RWPE2 (cell line): Measurements from ENCODE around the gene LIMS2.

Source experiments
- ATAC-seq: fragments of 200-7000 bp; cut with Tn5 transposase; 3 replicates; pipeline ENCODE4 v1.9.1; 2021; ENCODE audit warnings: low read depth
- DNase-seq: peaks from one replicate; pipeline ENCODE4 v3.0.0-alpha.2; 2020; ENCODE audit warnings: low spot score
- H3K27ac ChIP-seq: fragments of 450-650 bp; 2 replicates; pipeline ENCODE4 v1.5.1; 2017; ENCODE audit warnings: mild to moderate bottlenecking; ENCODE audit not compliant: poor library complexity, severe bottlenecking
- H3K27me3 ChIP-seq: fragments of 250-450 bp; sonication (Bioruptor Pico); 2 replicates; pipeline ENCODE4 v1.5.1; 2021; ENCODE audit warnings: mild to moderate bottlenecking, moderate library complexity; ENCODE audit not compliant: insufficient read depth, poor library complexity, severe bottlenecking
- H3K36me3 ChIP-seq: fragments of 250-450 bp; sonication (Bioruptor Pico); 2 replicates; pipeline ENCODE4 v1.5.1; 2020; ENCODE audit warnings: low read depth, mild to moderate bottlenecking, moderate library complexity
- H3K4me1 ChIP-seq: fragments of 250-450 bp; sonication (Bioruptor Pico); 2 replicates; pipeline ENCODE4 v1.5.1; 2021; ENCODE audit warnings: mild to moderate bottlenecking, moderate library complexity; ENCODE audit not compliant: insufficient read depth, poor library complexity, severe bottlenecking
- H3K4me3 ChIP-seq: fragments of 250-450 bp; sonication (Bioruptor Pico); 2 replicates; pipeline ENCODE4 v1.5.1; 2021; ENCODE audit warnings: mild to moderate bottlenecking, moderate library complexity; ENCODE audit not compliant: severe bottlenecking
- H3K9me3 ChIP-seq: fragments of 250-450 bp; sonication (Bioruptor Pico); 2 replicates; pipeline ENCODE4 v1.5.1; 2021; ENCODE audit warnings: mild to moderate bottlenecking, moderate library complexity; ENCODE audit not compliant: severe bottlenecking
- TF ChIP-seq, protein P1 (sequence below): fragments of 450-650 bp; IDR thresholded peaks from one replicate; pipeline ENCODE4 v1.5.1; 2017; ENCODE audit warnings: mild to moderate bottlenecking, moderate library complexity; ENCODE audit not compliant: poor library complexity, severe bottlenecking

The LIMS2 gene

DNA sequence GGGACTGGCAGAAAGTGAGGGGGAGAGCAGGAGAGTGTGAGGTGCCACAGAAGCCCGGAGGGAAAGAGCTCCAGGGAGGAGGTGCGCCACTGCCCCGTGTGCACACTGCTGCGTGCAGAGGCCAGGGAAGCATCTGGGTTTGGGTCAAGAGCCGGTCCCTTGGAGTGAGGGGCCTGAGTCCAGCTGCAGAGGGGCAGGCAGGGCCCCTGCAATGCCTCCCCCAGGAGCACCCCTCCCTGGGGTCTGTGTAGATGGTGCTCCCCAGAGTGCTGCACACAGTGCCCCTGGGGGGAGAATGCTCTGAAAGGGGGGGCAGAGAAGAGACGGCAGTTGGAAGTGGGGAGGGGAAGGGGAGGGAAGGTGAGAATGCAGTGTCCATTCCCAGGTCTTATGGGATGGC is 3.7 kb upstream of the LIMS2 start:
- Histone ChIP-seq H3K27me3 (peaks cover 20% of the 10 kb centered on the region), H3K27ac (no peak overlapping the region), H3K4me1 (no peaks in the 10 kb centered on the region), H3K9me3 (no peaks in the 10 kb centered on the region), H3K36me3 (no peaks in the 10 kb centered on the region), H3K4me3 (no peak overlapping the region)
- DNase-seq (no peak), ATAC-seq (no peak)
- TF ChIP-seq, protein P1, sequence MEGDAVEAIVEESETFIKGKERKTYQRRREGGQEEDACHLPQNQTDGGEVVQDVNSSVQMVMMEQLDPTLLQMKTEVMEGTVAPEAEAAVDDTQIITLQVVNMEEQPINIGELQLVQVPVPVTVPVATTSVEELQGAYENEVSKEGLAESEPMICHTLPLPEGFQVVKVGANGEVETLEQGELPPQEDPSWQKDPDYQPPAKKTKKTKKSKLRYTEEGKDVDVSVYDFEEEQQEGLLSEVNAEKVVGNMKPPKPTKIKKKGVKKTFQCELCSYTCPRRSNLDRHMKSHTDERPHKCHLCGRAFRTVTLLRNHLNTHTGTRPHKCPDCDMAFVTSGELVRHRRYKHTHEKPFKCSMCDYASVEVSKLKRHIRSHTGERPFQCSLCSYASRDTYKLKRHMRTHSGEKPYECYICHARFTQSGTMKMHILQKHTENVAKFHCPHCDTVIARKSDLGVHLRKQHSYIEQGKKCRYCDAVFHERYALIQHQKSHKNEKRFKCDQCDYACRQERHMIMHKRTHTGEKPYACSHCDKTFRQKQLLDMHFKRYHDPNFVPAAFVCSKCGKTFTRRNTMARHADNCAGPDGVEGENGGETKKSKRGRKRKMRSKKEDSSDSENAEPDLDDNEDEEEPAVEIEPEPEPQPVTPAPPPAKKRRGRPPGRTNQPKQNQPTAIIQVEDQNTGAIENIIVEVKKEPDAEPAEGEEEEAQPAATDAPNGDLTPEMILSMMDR = no peak

DNA sequence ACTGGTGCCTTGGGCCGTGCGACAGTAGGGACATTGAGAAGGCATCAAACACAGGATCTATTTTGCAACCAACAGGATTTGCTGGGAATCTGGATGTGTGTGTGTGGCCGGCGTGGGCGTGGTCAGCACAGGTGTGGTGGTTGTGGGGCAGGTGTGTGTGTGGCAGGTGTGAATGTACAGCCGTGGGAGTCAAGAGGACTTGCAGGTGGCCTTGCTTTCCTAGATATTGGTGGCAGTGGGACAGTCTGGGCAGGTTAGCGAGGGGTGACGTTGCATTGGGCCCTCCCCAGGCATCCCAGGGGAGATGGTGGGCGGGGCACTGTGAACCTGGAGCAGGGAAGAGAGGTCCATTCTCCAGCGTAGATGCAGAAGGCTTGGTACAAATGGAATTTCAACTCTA is 3.2 kb upstream of the LIMS2 start:
- no peak for ATAC-seq
- Histone ChIP-seq H3K4me1 (no peaks in the 10 kb centered on the region), H3K27me3 (peaks cover 20% of the 10 kb centered on the region), H3K4me3 (no peak overlapping the region), H3K27ac (no peak overlapping the region), H3K9me3 (no peaks in the 10 kb centered on the region), H3K36me3 (no peaks in the 10 kb centered on the region)
- TF ChIP-seq, protein P1 = no peak
- DNase-seq = no peak

DNA sequence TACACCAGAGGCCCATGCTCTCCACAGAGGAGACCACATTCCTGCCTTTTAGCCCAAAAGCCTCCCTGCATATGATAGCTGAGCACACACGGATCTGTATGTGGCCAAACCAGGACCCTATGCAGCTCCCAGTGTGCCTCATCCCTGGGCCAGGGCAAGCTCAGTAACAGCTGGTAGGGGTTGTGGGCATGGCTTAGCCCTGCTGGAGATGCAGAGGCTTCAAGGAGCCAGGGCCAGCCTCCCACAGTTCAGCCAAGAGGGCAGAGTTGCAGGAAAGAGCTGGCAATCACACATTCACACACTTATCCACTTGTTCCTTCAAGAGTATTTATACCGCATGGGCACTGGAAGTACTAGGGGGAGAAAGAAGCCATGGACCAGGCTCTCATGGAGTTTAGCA is 1.6 kb upstream of the LIMS2 start:
- TF ChIP-seq, protein P1 = no peak
- H3K9me3 ChIP-seq = no peaks in the 10 kb centered on the region
- no peaks in the 10 kb centered on the region for H3K4me1 ChIP-seq
- DNase-seq = no peak
- H3K27ac ChIP-seq = no peak overlapping the region
- no peak for ATAC-seq
- no peak overlapping the region for H3K4me3 ChIP-seq
- peaks cover 20% of the 10 kb centered on the region for H3K27me3 ChIP-seq
- H3K36me3 ChIP-seq = no peaks in the 10 kb centered on the region

DNA sequence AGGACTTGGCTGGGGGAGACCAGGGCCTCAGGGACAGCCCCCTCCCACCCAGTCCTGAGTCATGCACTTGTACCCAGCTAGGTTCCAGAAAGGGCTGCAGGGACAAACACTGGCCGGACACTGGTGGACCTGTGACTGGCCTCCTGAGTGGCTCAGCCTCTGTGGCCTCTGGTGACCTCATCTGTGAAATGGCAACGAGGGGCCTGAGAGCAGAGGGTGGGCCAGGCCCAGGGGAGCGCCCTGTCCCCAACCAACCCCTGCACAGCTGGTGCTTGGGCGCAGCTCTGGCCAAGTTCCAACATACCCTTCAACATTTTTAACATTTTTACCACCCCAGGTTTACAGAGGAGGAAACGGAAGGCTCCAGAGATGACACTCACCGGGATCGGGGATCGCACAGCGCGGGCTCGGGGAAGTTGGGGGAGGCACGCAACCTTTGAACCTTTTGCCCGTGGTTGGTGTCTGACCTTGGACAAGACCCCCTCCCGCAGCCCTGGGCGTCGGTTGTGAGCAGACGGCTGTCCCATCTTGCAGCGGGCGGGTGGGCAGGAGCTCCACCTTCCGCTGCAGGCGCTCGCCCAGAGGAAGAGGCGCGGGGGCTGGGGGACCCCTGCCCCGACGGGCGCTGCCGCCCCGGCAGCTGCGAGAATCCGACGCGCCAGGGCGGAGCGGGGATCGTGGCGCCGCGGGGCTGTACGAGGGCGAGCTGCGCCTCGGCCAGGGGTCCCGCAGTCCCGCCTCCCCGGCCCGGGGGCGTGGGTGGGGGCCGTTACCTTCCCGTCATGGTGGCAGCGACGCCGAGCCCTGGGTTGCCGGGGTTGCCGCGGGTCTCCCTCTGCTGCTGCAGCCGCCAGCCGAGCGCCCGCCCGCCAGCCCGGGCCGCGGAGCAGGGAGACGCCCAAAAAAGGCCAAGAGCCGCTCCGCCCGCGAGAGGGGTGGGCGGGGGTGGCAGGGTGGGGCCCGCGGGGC is 805 bp downstream of the LIMS2 start:
- Histone ChIP-seq H3K27me3 (peaks cover 20% of the 10 kb centered on the region), H3K4me3 (peak overlapping the region; percentile 40), H3K36me3 (no peaks in the 10 kb centered on the region), H3K9me3 (no peaks in the 10 kb centered on the region), H3K4me1 (no peaks in the 10 kb centered on the region), H3K27ac (no peak overlapping the region)
- peak; percentile 37; the same call in 2 of the 3 replicates for ATAC-seq
- DNase-seq = no peak
- TF ChIP-seq, protein P1 = no peak
